Fibroblast of upper back skin (primary cell): ENCODE data around the gene SP2.

Source experiments
- DNase-seq: peaks from one replicate; pipeline ENCODE4 v3.0.0-alpha.2; 2013

The SP2 gene

GRCh38 chr17:47953909-47954308 lies 57.9 kb downstream of the SP2 start:
- DNase-seq = no peak

DNA sequence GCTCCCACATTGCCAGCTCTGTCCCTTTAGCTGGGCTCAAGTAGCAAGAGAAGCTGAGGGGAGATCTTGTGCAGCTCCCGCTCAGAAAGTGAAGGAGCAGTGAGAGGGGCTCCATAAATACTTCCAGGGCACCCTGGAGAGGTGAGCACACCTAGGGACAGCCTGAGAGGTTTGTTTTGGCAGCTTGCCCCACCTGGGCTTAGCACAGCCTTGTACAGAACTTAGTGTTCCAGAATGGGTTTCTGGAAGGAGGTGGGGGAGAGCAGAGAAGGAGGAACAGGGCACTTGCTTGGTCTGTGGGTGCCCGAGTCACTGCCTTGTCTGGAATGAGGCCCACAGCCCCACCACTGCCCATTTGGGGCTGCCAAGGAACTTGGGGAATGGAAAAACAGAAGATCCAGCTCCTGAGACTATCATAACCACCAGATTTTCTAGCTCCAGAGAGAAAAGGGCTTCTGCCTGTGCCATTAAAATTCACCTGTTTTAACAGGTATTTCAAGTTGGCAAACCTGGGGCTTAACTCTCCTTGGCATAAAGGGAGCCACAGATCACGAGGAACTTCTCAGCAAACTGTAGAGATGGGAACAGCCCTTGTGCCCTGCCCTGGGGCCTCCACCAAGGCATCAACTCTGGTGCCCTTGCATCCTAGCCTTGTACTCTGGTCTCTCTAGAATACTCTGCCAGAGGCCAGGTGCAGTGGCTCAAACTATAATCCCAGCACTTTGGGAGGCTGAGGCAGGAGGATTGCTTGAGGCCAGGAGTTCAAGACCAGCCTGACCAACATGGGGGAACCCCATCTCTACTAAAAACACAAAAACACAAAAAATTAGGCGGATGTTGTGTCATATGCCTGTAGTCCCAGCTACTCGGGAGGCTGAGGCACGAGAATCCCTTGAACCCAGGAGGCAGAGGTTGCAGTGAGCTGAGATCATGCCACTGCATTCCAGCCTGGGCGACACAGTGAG lies 59.7 kb downstream of the SP2 start:
- no peak for DNase-seq

DNA sequence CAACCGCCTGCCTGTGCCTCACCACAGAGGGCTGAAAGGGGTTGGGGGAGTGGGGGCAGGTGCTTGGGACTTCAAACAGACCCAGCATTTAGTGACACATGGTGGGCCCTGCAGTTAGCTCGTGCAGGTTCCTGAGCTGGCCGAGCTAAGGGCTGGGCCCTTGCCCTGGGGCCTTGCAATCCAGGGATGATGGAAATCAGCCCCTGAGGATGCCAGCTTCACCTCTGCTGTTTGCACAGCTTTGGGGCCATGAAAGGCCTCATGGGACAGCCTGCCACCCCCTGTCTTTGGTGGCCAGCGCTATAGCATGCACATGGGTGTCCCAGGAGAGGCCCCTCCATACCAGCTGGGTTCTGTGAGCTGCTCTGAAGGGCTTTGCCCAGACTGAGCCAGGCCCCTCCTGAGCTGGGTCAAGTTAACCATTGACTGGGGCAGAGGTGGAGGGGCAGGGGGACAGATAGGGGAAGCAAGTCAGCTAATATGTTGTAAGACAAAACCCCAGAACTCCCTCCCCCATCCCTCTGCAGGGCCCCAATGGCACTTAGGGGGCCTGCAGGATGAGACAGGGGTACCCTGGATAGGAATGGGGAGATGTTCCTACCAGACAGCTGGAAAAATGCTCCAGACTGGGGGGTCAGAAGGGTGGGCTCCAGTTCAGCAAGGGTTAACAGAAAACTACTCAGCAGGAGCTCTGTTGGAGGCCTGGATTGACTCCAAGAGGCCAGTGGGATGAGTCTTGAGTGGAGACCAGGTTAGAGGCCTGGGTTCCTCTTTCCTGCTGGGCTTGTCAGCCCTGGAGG lies 61.0 kb downstream of the SP2 start:
- peak; percentile 15 for DNase-seq

DNA sequence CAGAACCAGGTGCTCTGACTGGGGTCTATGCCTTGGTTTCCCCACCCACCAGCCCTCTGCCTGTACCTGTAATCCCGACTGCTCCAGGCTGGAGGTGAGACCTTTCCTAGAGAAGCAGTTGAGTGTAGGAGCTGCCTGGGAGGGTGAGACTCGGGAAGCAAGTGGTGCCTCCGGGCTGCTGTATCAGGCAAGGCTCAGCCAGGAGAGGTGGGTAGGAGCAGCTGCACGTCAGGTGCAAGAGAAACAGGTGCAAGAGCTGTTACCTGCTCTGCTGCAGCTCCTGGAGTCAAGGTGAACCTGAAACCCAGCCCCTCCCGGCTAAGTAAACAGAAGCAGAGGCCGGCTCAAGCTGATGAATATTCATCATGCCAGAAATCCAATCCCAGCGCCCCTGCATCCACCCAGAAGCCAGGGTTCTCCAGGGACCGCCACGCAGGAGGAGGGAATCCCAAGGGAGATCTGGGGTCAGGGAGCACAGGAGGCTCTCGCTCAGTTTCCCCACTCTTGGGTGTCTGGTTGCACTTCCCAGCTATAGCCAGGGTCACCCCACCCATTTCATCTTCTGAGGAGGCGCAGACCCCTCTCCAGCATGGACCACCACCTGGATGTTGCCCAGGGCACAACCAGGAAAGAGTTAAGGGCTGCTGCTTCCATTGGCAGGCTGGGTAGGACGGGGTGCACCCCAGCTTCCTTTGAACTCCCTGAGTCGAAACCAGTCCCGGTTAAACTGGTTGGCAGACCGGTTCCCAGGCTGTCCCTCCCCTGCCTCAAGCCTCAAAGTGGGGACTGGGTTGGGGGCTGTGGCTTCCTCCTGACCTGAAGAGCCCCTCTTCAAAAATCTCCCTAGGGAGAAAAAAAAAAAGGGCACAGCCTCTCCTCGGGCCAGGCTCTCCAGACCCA lies 61.8 kb downstream of the SP2 start, which contains the start of gene PRR15L:
PRR15L (minus strand) TSS at position 293 of the 900 bp plus-strand sequence. CDS start 4,649 bp downstream, outside the sequence.
- no peak for DNase-seq

DNA sequence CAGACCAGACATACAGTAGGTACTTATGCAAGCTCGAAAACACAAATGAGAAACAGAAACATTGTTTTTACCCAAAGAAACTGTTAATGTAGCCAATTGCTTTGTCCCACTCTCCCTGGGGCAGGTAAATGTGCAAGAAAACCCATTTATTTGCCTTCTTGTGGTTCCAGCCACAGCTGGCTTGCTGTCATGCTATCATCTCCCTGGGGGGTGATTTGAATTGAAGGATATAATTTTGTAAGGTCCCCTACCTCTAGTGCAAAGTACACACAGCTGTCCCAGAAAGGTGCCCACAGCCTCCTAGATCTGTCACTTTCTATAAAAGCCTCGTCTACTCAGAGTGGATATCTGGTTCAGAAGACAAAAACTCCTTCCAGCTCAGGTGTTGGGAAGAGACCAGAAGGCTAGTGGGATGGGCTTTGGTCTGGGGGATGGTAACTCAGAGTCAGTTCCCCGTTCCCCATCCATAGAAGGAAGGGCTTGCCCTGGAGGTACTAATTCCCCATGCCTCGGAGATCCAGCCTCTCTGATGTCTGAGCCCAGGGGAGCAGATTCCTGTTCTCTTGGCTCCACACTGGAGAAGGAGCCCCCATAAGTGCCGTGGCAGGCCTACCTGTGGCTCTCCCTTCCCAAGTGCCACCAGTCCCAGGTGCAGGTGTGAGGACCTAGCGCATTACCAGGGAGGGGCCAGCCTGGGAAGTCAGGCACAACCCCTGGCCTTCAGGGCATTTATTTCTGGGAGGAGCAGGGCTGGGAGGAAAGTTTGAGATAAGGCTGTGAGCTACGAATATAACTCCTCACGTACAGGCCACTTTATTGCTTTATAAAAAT lies 64.0 kb downstream of the SP2 start:
- no peak for DNase-seq

DNA sequence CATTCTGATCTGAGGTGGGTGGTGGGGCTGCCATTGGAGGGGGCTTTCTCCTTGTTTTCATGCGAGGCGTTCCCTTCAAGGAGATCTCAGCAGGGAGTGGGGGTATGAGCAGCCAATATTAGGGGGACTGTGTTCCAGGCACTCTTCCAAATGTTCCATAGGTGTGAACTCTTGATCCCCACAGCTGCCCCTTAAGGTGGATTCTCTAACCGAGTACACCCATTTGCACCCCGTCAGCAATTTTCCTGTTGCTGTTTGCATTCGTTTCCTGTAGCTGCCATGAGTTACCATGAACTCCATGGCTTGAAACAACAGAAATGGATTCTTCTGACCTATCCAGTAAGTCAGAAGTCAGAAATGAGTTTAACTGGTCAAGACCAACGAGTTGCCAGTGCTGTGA lies 65.4 kb downstream of the SP2 start:
- no peak for DNase-seq

- DNase-seq = no peak
Observed at GRCh38 chr17:47962901-47963300, 66.9 kb downstream of the SP2 start.

- DNase-seq = no peak
Observed at GRCh38 chr17:47964856-47965255, 68.8 kb downstream of the SP2 start.

GRCh38 chr17:47966079-47966519 lies 70.1 kb downstream of the SP2 start:
- no peak for DNase-seq

DNA sequence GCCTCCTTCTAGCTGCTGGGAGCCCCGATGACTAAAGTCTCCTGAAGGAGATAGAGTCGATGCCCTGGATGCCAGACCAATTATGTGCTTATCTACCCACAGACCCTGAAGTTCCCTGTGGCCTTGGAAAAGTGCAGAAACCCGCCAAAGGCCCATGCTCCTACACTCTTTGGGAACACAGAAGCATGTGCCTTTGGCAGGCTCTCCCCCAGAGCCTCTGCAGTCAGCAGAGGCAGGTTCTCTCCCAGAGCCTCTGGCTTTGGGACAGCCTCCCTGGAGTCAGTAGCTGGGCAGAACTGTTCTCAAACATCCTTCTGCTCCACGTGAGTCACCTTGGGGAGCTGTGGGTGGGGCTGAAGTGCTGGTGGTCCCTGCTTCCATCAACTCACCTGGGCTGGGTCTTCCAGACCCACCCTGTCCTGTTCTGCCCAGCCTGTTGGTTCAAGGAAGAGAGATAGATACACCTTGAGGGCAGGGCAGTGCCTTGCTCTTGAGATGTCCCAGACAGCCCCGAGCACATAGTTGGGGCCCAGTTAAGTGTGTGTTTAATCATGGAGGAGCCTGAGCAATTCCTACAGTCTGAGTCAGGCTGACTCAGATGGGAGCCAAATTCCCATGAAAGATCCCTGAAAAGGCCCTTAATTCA lies 71.7 kb downstream of the SP2 start:
- peak; percentile 83 for DNase-seq

DNA sequence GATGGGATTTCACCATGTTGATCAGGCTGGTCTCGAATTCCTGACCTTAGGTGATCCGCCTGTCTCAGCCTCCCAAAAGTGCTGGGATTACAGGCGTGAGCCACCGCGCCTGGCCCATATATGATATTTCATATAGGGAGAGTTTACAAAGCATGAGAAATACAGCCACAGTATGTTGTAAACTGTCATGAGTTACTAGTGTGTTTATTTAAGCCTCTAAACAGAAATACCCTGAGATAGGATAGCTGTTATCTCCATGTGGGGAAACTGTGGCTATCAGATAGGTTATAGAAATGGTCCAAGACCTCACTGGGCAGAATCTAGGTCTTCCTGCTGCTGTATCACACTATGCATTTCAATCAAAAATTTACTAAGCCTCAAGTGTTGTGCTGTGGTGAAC lies 72.8 kb downstream of the SP2 start:
- no peak for DNase-seq

DNA sequence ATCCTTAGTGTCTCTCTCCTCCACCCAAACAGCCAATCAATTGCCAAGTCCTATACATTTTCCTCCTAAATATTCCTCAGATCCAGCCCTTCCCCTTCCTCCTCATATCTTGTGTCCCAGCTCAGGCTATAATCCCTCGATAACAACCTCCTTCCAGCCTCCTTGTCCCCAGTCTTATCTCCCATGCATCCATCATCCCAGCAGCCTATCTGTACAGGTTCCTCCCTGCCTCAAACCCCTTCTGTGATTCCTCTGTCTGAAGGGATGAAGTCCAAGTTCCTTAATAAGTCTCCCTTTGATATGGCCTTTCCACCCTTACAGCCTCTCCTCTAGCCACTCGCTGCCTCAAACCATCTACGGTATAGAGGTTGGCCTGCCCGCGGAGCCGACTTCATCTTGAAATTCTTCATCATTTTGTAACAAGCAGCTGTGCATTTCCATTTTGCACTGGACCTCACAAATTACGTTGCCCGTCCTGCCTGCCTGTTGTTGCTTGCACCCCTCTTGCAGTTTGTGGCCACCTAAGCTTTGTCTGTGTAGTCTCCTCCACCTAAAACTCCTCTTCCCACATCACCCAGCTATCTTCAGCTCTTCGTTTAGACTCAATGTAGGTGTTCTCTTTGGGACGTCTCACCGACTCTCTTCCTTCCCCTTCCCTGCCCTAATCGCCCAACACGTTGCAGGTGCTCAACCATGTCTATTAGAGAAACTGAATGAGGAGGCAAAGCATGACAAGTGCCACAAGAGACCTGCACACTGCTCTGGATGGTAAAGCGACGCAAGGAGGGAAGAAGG lies 74.1 kb downstream of the SP2 start:
- DNase-seq = no peak

DNA sequence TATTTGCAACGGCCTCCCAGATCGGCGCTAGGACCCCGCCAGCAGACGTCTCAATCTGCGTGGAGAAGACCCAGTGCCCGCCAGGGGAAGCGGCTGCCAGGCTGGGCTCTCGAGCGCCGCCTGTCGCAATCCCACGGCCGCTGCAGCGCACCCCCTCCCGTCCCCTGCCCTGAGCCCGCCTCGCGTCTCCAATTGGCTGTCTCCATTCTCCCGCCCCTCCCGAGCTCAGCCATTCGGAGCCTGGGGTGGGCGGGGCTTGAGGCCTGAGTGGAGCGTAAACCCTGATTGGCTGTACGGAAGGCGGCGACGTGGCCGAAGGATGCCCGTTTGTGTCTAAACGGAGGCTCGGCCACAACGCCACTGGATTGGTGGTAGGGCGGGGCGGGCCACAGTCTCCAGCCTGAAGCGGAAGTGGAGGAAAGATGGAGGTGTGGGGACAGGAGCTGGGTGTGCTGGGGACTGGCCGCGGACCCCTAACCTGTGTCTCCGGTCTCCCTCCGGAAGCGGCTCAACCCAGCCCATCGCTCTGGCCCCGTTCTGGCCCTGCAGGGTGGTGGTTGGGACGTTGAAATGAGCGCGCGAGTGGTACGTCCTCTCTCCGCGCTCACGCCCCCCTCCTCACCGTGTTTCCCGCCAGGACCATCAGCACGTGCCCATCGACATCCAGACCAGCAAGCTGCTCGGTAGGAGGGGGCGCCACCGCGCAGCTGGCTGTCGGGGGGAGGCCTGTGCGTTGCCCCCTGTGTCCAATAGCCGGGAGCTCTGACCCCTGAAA lies 74.9 kb downstream of the SP2 start, which contains the start of gene CDK5RAP3:
CDK5RAP3 (plus strand) TSS at position 389 of the 775 bp plus-strand sequence; CDS start at position 423, 34 bp downstream.
- peak; percentile 99 for DNase-seq

DNA sequence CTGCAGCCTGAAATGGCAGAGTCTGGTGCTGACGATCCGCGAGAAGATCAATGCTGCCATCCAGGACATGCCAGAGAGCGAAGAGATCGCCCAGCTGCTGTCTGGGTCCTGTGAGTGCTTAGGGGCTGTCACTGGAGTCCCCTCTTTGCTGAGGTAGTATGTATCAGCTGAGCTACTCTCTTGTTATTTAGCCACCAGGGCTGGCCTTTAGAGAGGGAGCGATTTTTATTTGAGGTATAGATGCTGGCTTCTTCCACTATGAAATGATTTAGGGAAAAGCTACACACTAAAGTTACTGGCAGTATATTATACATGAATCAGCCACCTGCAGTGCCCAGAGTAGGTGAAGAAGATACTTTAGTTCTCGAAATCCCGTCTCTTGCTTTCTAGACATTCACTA lies 77.5 kb downstream of the SP2 start:
- no peak for DNase-seq

GRCh38 chr17:47975189-47975822 lies 79.3 kb downstream of the SP2 start:
- no peak for DNase-seq

DNA sequence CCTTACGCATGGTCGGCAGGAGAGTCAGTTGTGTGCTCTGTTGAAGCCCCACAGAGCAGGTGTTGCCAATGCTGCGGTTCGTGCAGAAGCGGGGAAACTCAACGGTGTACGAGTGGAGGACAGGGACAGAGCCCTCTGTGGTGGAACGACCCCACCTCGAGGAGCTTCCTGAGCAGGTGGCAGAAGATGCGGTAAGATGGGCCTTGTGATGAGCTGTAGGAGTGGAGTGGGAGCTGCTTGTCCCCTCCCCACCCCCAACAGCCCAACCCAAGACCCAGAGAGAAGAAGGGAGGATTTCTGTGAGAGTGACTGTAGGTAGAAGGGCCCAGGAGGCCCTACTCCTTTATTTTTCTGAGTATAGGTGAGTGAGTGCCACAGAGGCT lies 79.8 kb downstream of the SP2 start:
- no peak for DNase-seq

GRCh38 chr17:47978324-47978723 lies 82.3 kb downstream of the SP2 start:
- peak; percentile 52 for DNase-seq
